ENCODE results near the gene PNLDC1. TPM values are rescaled to one million over a fixed set of nuclear protein-coding genes. Genes with fewer than 3 reads are reported as not detected.
A peak's percentile ranks its signal among the peaks of the same experiment; 100 is the strongest.
"Not testable (repeated sequence)": the region's sequence is repeated elsewhere in the genome, so short reads cannot be mapped to it uniquely, and the experiment has no call there.

Gene PNLDC1
- total RNA-seq, 4 donors from 2014 or later = 0.37 TPM; not detected in 3

GRCh38 chr6:159788753-159789376 lies 11.2 kb upstream of the PNLDC1 start:
- ATAC-seq (ENCODE audit: low FRiP score) (no peak), DNase-seq (ENCODE audit: low spot score) (peak; percentile 32)
- no peak for TF ChIP-seq CTCF (IDR thresholded peaks at IDR 0.05)

GRCh38 chr6:159789377-159790148 lies 10.5 kb upstream of the PNLDC1 start, which contains the start of gene TCP1:
Gene TCP1 (minus strand): TSS chr6:159789602. CDS start chr6:159789468, 134 bp downstream.
- peak; percentile 92 for ATAC-seq (ENCODE audit: low FRiP score)
- peak; percentile 99 for DNase-seq (ENCODE audit: low spot score)
- no peak for TF ChIP-seq CTCF (IDR thresholded peaks at IDR 0.05)

GRCh38 chr6:159790149-159790955 lies 9.7 kb upstream of the PNLDC1 start, which contains the start of gene MRPL18:
Gene MRPL18 (plus strand): TSS chr6:159790467. CDS start chr6:159790588, 121 bp downstream.
- peak; percentile 92 for ATAC-seq (ENCODE audit: low FRiP score)
- TF ChIP-seq CTCF (IDR thresholded peaks at IDR 0.05) = no peak
- DNase-seq (ENCODE audit: low spot score) = peak; percentile 61

GRCh38 chr6:159790956-159791598 lies 9.0 kb upstream of the PNLDC1 start:
- no peak for TF ChIP-seq CTCF (IDR thresholded peaks at IDR 0.05)
- no peak for DNase-seq (ENCODE audit: low spot score)
- ATAC-seq (ENCODE audit: low FRiP score) = no peak

GRCh38 chr6:159794976-159795375 lies 5.1 kb upstream of the PNLDC1 start:
- not testable (repeated sequence) for ATAC-seq (ENCODE audit: low FRiP score); DNase-seq (ENCODE audit: low spot score)

GRCh38 chr6:159797554-159797953 lies 2.5 kb upstream of the PNLDC1 start:
- ATAC-seq (ENCODE audit: low FRiP score) = no peak
- TF ChIP-seq CTCF (IDR thresholded peaks at IDR 0.05) = no peak
- no peak for DNase-seq (ENCODE audit: low spot score)

GRCh38 chr6:159801935-159802334 lies 1.9 kb downstream of the PNLDC1 start:
- TF ChIP-seq CTCF (IDR thresholded peaks at IDR 0.05) = no peak
- DNase-seq (ENCODE audit: low spot score) = no peak
- ATAC-seq (ENCODE audit: low FRiP score) = no peak

All from omental fat pad (tissue), 4 donors.